ENCODE results near the gene TSHZ1. TPM values are rescaled to one million over a fixed set of nuclear protein-coding genes. Genes with fewer than 3 reads are reported as not detected.
"Not testable (repeated sequence)": the region's sequence is repeated elsewhere in the genome, so short reads cannot be mapped to it uniquely, and the experiment has no call there.

The TSHZ1 gene
- total RNA-seq, 1 donor = 13.4 TPM

DNA sequence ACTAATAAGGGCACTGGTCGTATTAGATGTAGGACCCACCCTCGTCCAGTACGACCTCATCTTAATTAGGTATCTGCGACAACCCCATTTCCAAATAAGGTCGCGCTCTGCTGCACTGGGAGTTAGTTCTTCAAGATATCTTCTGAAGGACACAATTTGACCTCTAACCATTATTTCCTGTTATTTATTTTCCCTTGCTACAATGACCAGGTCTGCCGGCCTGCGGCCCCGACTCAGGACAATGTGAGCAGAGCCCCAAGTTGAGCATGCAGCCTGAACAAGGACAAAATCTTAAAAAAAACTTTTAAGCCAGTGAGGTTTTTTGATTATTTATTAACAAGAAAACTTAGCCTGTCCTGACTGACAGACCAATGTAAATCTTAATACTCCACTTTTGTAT lies 109.3 kb downstream of the TSHZ1 start:
- H3K4me3 ChIP-seq (ENCODE audit: low read depth, low read length) = no peak overlapping the region
- TF ChIP-seq, protein P1, sequence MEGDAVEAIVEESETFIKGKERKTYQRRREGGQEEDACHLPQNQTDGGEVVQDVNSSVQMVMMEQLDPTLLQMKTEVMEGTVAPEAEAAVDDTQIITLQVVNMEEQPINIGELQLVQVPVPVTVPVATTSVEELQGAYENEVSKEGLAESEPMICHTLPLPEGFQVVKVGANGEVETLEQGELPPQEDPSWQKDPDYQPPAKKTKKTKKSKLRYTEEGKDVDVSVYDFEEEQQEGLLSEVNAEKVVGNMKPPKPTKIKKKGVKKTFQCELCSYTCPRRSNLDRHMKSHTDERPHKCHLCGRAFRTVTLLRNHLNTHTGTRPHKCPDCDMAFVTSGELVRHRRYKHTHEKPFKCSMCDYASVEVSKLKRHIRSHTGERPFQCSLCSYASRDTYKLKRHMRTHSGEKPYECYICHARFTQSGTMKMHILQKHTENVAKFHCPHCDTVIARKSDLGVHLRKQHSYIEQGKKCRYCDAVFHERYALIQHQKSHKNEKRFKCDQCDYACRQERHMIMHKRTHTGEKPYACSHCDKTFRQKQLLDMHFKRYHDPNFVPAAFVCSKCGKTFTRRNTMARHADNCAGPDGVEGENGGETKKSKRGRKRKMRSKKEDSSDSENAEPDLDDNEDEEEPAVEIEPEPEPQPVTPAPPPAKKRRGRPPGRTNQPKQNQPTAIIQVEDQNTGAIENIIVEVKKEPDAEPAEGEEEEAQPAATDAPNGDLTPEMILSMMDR (IDR thresholded peaks at IDR 0.05; ENCODE audit: insufficient read depth, low read depth, low read length) = no peak
- no peak for DNase-seq (ENCODE audit: low read depth)

GRCh38 chr18:75320506-75320905 lies 109.9 kb downstream of the TSHZ1 start:
- TF ChIP-seq, protein P1 (IDR thresholded peaks at IDR 0.05; ENCODE audit: insufficient read depth, low read depth, low read length) = no peak
- DNase-seq (ENCODE audit: low read depth) = no peak
- H3K4me3 ChIP-seq (ENCODE audit: low read depth, low read length) = no peak overlapping the region

DNA sequence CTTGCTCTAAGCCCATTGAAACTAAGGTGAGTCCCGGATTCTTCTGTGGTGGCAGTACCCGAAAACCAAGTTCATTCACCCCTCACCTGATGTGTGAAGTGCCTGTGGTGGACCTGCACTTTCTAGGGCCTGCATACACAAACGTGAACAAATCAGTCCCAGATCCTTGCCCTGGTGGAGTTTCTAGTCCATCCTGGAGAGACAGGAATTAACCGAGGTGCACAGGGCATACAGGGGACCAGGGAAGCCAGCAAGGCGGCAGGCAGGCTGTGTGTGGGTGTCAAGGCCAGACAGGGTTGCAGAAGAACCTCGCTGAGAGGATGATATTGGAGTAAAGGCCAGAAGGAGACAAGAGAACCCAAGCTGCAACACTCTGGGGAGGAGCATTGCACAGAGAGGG lies 110.8 kb downstream of the TSHZ1 start:
- no peak overlapping the region for H3K4me3 ChIP-seq (ENCODE audit: low read depth, low read length)
- TF ChIP-seq, protein P1 (IDR thresholded peaks at IDR 0.05; ENCODE audit: insufficient read depth, low read depth, low read length) = no peak
- DNase-seq (ENCODE audit: low read depth) = no peak

DNA sequence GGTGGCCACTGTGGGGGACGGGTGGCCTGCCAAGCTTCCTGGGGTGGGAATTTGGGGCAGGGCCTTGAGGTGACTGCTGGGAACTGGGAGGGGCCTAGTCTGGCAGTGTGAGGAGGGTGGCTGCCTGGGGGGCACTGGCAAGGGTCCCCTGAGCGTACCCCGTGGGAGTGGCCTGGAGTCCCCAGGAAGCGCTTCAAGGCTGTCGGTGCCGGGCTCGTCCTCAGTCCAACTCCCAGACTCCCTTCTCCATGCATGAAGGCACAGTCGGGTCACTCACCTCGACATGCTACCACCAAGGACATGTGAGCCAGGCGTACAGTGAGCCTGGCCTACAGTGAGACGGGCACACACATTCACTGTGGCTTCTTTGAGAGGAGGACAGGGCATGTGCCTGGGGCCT lies 111.6 kb downstream of the TSHZ1 start:
- DNase-seq (ENCODE audit: low read depth) = no peak
- TF ChIP-seq, protein P1 (IDR thresholded peaks at IDR 0.05; ENCODE audit: insufficient read depth, low read depth, low read length) = no peak
- no peak overlapping the region for H3K4me3 ChIP-seq (ENCODE audit: low read depth, low read length)

DNA sequence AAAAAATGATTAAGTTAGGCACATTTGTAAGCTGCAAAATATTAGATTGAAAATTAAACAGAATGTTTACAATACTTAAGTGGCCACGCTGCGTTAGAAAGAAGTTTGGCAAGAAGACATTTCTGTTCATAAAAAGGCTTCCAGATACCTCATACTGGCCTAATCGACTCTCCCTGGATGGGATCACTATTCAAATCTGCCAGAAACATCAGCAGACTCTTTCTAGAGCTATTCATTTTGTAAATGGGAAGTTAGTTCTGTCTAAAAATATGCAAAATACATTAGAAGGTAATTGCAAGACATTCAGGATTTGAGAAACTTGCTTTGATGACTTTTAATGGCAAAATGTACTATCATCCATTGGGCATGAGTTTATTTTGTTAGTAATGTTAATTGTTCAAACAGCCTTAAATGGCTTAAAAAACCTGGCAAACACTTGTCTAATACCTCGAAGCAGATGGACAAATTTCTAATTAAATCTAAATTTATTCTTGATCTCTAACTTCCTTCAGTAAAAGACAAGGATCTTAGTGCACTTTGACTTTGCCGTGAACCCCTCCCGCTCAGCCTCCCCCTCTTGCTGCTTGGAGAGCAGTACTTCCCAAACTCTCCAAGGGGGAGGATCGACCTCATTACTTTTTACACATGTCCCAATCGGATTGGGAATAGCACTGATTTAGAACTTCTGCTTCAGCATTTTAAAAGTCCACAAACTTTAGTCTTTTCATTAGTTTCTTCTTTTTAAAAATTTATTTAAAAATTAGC lies 113.4 kb downstream of the TSHZ1 start:
- TF ChIP-seq, protein P1 (IDR thresholded peaks at IDR 0.05; ENCODE audit: insufficient read depth, low read depth, low read length) = no peak
- no peak overlapping the region for H3K4me3 ChIP-seq (ENCODE audit: low read depth, low read length)
- DNase-seq (ENCODE audit: low read depth) = no peak

DNA sequence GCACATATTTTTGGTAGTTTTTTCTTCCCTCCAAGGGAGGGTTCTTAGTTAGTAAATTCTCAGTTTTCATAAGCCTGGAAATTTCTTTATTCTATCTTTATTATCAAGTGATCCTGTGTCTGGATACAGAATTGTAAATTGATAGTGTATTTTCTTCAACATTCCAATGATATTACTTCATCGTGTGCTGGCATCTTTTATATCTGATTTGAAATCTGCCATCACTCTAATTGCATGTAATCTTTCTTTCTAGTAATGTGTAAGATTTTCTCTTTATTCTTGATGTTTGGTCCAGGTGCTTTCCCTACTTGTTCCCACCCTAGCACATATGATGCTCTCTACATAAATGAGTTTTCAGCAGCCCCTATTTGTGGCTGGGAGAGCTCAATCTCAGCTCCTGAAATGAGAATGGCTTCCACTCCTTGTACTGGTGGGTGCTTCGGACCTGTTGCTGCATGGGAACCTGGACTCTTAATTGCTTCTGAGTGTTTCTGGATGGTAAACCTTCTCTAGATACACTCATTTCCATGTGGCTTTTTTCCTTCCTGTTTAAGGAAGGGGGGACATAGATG lies 114.2 kb downstream of the TSHZ1 start:
- TF ChIP-seq, protein P1 (IDR thresholded peaks at IDR 0.05; ENCODE audit: insufficient read depth, low read depth, low read length) = no peak
- no peak overlapping the region for H3K4me3 ChIP-seq (ENCODE audit: low read depth, low read length)
- no peak for DNase-seq (ENCODE audit: low read depth)

DNA sequence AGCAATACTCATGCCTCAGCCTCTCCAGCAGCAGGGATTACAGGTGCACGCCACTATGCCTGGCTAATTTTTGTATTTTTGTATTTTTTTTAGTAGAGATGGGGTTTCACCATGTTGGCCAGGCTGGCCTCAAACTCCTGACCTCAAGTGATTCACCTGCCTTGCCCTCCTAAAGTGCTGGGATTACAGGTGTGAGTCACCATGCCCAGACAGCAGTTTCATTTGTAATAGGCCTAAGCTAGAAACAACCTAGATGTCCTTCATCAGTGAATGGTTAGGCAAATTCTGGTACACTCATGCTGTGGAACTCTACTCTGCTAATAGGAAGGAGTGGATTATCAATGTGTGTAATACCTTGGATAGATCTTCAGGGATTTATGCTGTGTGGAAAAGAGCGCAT lies 119.2 kb downstream of the TSHZ1 start:
- not testable (repeated sequence) for DNase-seq (ENCODE audit: low read depth); H3K4me3 ChIP-seq (ENCODE audit: low read depth, low read length)

Data from fibroblast of villous mesenchyme (primary cell).